ENCODE data around the gene OR10J1. TPM values are rescaled to one million over a fixed set of nuclear protein-coding genes. Genes with fewer than 3 reads are reported as not detected.

OR10J1 gene
- total and polyA plus RNA-seq, 2 of the 8 experiments (the other 6 are each of a cell fraction or from before 2014, with no cell fraction given), result not detected

DNA sequence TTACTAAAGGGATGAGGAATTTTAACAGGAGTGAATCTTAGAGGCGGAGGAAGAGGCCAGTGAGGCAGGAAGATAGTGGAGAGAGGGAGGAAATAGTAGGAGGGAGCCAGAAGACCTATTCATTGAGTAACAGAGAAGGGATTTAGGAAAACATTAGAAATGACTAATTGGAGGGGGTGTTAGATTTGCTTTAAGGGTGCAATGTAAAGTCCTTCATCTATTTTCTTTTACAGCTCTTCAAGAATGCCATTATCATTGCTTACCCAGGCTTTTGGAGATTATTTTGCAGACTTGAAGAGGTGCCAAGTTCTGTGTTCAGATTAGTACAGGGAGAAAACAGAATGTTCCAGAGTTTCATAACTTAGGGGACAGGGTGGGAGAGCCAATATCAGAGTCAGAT lies 33.8 kb downstream of the OR10J1 start (continued):
- no peak for TF ChIP-seq TAF7 (optimal IDR thresholded peaks at IDR 0.05; ENCODE audit: borderline replicate concordance, low read depth, low read length)
- no peak for TF ChIP-seq SAP30 (IDR thresholded peaks at IDR 0.05; ENCODE audit: insufficient read depth, insufficient replicate concordance, low read length)
- TF ChIP-seq TBP (IDR thresholded peaks at IDR 0.05; ENCODE audit: low read depth, low read length), result no peak
- TF ChIP-seq CBX8 (IDR thresholded peaks at IDR 0.05; ENCODE audit: borderline replicate concordance, low read depth, low read length), result no peak
- TF ChIP-seq RNF2 (IDR thresholded peaks at IDR 0.05; ENCODE audit: borderline replicate concordance, low read depth, low read length, missing control alignments, poor library complexity, severe bottlenecking), result no peak
- no peak for TF ChIP-seq CHD1 (IDR thresholded peaks at IDR 0.05; ENCODE audit: low read depth, low read length)
- TF ChIP-seq TCF12 (IDR thresholded peaks at IDR 0.05; ENCODE audit: low read depth, low read length), result no peak
- TF ChIP-seq RAD21 (IDR thresholded peaks at IDR 0.05 in 1 of 2, conservative IDR thresholded peaks at IDR 0.05 in 1 of 2; ENCODE audit: low read depth in 2 of 2, low read length in 2 of 2), result no peak
